Suprapubic skin (tissue), 4 donors: Measurements from ENCODE around the gene TMEM62.

Experiments used
- POLR2A ChIP-seq, 2 donors: fragments of 450-650 bp; IDR thresholded peaks; one replicate each; pipeline ENCODE4 v1.6.1; 2017; ENCODE audit warnings: antibody characterized with exemption in 2 of 2, mild to moderate bottlenecking in 2 of 2, moderate library complexity in 2 of 2
- POLR2AphosphoS5 ChIP-seq, 3 donors: sonication (generic); formaldehyde crosslinking; IDR thresholded peaks; one replicate each; pipeline ENCODE4 v1.6.1; 2017; ENCODE audit warnings: antibody characterized with exemption in 3 of 3
- TF ChIP-seq, protein P1 (sequence below), 2 donors: fragments of 200-600 bp in 1 of 2; fragments of 450-650 bp in 1 of 2; sonication (generic) in 1 of 2; IDR thresholded peaks; one replicate each; pipeline ENCODE4 v1.5.1; 2016 to 2019; ENCODE audit warnings: antibody characterized with exemption in 2 of 2, mild to moderate bottlenecking in 1 of 2, moderate library complexity in 1 of 2

DNA sequence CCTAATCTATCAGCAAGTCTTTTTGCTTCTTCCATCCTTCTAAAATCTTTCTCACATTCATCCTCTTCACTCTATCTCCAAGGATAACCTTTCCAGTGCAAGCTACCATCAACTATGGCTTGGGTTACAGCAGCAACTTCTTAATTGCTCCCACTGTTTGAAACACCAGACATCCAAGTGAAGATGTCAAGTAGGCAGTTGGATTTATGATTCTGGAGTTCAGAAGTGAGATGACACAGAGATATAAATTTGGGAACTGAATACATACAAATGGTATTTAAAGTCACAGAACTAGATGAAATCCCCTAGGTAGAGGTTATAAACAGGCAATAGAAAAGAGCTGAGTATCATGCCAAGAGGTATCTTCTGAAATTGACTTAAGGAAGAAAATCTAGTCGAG lies 31.2 kb upstream of the TMEM62 start:
- TF ChIP-seq POLR2AphosphoS5 (IDR thresholded peaks at IDR 0.05) (no peak), POLR2A (IDR thresholded peaks at IDR 0.05) (no peak)
- TF ChIP-seq, protein P1, sequence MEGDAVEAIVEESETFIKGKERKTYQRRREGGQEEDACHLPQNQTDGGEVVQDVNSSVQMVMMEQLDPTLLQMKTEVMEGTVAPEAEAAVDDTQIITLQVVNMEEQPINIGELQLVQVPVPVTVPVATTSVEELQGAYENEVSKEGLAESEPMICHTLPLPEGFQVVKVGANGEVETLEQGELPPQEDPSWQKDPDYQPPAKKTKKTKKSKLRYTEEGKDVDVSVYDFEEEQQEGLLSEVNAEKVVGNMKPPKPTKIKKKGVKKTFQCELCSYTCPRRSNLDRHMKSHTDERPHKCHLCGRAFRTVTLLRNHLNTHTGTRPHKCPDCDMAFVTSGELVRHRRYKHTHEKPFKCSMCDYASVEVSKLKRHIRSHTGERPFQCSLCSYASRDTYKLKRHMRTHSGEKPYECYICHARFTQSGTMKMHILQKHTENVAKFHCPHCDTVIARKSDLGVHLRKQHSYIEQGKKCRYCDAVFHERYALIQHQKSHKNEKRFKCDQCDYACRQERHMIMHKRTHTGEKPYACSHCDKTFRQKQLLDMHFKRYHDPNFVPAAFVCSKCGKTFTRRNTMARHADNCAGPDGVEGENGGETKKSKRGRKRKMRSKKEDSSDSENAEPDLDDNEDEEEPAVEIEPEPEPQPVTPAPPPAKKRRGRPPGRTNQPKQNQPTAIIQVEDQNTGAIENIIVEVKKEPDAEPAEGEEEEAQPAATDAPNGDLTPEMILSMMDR (IDR thresholded peaks at IDR 0.05), result no peak
